Ishikawa (cell line): ENCODE measurements around the gene RALGPS1.

Source experiments
- CREB1 ChIP-seq: IDR thresholded peaks from 2 replicates; pipeline ENCODE4 v1.6.1; 2012; ENCODE audit warnings: low read depth
- EGR1 ChIP-seq: IDR thresholded peaks from 2 replicates; pipeline ENCODE4 v1.6.1; 2012
- EP300 ChIP-seq: IDR thresholded peaks from 2 replicates; pipeline ENCODE4 v1.6.1; 2012; ENCODE audit warnings: borderline replicate concordance
- FOXM1 ChIP-seq: IDR thresholded peaks from 2 replicates; pipeline ENCODE4 v1.6.1; 2012; ENCODE audit warnings: low read depth, borderline replicate concordance
- NFIC ChIP-seq: IDR thresholded peaks from 2 replicates; pipeline ENCODE4 v1.6.1; 2012
- RAD21 ChIP-seq: IDR thresholded peaks from 2 replicates; pipeline ENCODE4 v1.6.1; 2012; ENCODE audit warnings: low read depth
- TAF1 ChIP-seq: IDR thresholded peaks from 2 replicates; pipeline ENCODE4 v1.6.1; 2012; ENCODE audit warnings: low read depth, mild to moderate bottlenecking
- TCF12 ChIP-seq: IDR thresholded peaks from 2 replicates; pipeline ENCODE4 v1.6.1; 2012; ENCODE audit warnings: low read depth
- TEAD4 ChIP-seq: IDR thresholded peaks from 2 replicates; pipeline ENCODE4 v1.6.1; 2012
- USF1 ChIP-seq: IDR thresholded peaks from 2 replicates; pipeline ENCODE4 v1.6.1; 2012
- ZBTB7A ChIP-seq: IDR thresholded peaks from 2 replicates; pipeline ENCODE4 v1.6.1; 2012; ENCODE audit warnings: low read depth
- TF ChIP-seq, protein P1 (sequence below): IDR thresholded peaks from 2 replicates; pipeline ENCODE4 v1.6.1; 2012
- TF ChIP-seq, protein P2 (sequence below): IDR thresholded peaks from 2 replicates; pipeline ENCODE4 v1.6.1; 2012; ENCODE audit warnings: low read depth, mild to moderate bottlenecking

- TF ChIP-seq, protein P1, sequence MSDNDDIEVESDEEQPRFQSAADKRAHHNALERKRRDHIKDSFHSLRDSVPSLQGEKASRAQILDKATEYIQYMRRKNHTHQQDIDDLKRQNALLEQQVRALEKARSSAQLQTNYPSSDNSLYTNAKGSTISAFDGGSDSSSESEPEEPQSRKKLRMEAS = no peak
- TF ChIP-seq EP300 (no peak), TCF12 (no peak), NFIC (no peak), TAF1 (no peak), EGR1 (no peak), RAD21 (no peak), FOXM1 (no peak), TEAD4 (no peak), USF1 (no peak), CREB1 (no peak), ZBTB7A (no peak)
- TF ChIP-seq, protein P2, sequence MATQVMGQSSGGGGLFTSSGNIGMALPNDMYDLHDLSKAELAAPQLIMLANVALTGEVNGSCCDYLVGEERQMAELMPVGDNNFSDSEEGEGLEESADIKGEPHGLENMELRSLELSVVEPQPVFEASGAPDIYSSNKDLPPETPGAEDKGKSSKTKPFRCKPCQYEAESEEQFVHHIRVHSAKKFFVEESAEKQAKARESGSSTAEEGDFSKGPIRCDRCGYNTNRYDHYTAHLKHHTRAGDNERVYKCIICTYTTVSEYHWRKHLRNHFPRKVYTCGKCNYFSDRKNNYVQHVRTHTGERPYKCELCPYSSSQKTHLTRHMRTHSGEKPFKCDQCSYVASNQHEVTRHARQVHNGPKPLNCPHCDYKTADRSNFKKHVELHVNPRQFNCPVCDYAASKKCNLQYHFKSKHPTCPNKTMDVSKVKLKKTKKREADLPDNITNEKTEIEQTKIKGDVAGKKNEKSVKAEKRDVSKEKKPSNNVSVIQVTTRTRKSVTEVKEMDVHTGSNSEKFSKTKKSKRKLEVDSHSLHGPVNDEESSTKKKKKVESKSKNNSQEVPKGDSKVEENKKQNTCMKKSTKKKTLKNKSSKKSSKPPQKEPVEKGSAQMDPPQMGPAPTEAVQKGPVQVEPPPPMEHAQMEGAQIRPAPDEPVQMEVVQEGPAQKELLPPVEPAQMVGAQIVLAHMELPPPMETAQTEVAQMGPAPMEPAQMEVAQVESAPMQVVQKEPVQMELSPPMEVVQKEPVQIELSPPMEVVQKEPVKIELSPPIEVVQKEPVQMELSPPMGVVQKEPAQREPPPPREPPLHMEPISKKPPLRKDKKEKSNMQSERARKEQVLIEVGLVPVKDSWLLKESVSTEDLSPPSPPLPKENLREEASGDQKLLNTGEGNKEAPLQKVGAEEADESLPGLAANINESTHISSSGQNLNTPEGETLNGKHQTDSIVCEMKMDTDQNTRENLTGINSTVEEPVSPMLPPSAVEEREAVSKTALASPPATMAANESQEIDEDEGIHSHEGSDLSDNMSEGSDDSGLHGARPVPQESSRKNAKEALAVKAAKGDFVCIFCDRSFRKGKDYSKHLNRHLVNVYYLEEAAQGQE = no peak
Measured at GRCh38 chr9:127179633-127180441, 265.3 kb downstream of the RALGPS1 start.
